Measurements from ENCODE around the gene SQOR. TPM values are rescaled to one million over a fixed set of nuclear protein-coding genes. Genes with fewer than 3 reads are reported as not detected.

Gene SQOR
- polyA plus RNA-seq, 2 of the 4 experiments (the other 2 are of a cell fraction): 33.8 to 71.7 TPM

- ATAC-seq: no peak
- no peak overlapping the region for H3K4me3 ChIP-seq
- FAIRE-seq: no peak
- 68% methylated on average over 2 of the region's 2 CpGs for WGBS (ENCODE audit: missing lambda C conversion rate)
- H3K27ac ChIP-seq: no peak overlapping the region
- no peak for DNase-seq (ENCODE audit: low read depth in 1 of 2, low spot score in 1 of 2)
- POLR2A ChIA-PET: no interaction called here
- H3K9me3 ChIP-seq: no peaks in the 10 kb centered on the region
- CTCF ChIA-PET: interaction anchor here (0.8 to 2.7 kb wide), 3 partner anchors 17 to 165 kb away, joined by 3 to 11 read pairs (median 5); no protein-coding TSS in a partner anchor
- H3K4me2 ChIP-seq: no peak overlapping the region
- peaks cover 6% of the 10 kb centered on the region; the same call in 2 of the 3 replicates for H3K4me1 ChIP-seq
- TF ChIP-seq SREBF2 (IDR thresholded peaks at IDR 0.05): no peak
- no peak for TF ChIP-seq POLR2AphosphoS2 (conservative IDR thresholded peaks at IDR 0.05; ENCODE audit: low read length)
- no peak for TF ChIP-seq MYC (IDR thresholded peaks at IDR 0.05; ENCODE audit: borderline replicate concordance, low read length)
- TF ChIP-seq JUNB (IDR thresholded peaks at IDR 0.05): no peak
- no peak for TF ChIP-seq ELK1 (IDR thresholded peaks at IDR 0.05; ENCODE audit: low read depth, low read length)
- no peak for TF ChIP-seq CTCF (IDR thresholded peaks at IDR 0.05)
- TF ChIP-seq CBX8 (IDR thresholded peaks at IDR 0.05): no peak
- TF ChIP-seq ZFP36 (IDR thresholded peaks at IDR 0.05; ENCODE audit: borderline replicate concordance, partially characterized antibody): no peak
- no peak for TF ChIP-seq BHLHE40 (IDR thresholded peaks at IDR 0.05; ENCODE audit: low read depth, low read length)
- no peak for TF ChIP-seq USF2 (IDR thresholded peaks at IDR 0.05)
Observed at GRCh38 chr15:45594319-45594718, 40.5 kb upstream of the SQOR start.

DNA sequence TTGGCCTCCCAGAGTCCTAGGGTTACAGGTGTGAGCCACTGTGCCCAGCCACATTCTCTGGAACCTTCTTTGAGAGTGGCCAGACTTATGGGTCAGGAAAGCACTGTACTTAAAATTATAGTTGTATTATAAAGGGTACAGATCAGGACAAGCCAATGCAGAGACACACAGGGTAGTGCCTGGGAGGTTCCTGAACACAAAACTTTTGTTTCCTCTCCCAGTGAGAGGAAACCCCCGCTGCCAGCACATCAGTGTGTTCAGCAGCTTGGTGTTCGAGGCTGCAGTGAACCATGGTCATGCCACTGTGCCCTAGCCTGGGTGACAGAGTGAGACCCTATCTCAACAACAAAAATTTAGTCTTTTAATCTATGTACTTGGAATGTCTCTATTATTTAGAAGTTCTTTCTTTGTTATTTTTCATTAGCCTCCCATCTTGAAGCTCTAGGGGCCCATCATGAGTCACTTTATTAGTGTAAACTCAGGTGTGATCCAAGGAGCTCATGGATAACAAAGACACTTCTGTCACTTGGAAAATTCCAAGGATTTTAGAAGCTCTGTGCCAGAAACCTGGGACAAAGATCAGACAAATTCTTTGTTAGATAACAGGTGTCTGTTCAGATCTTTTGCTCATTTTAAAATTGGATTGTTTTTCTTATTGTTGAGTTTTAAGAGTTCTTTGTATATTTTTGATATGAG lies 39.8 kb upstream of the SQOR start:
- WGBS (ENCODE audit: missing lambda C conversion rate): 92% methylated on average over 2 of the region's 2 CpGs
- no peak for DNase-seq (ENCODE audit: low read depth in 1 of 2, low spot score in 1 of 2)
- no peak for ATAC-seq
- CTCF ChIA-PET: interaction anchor here (0.8 to 2.7 kb wide), 3 partner anchors 17 to 165 kb away, joined by 3 to 11 read pairs (median 5); no protein-coding TSS in a partner anchor
- Histone ChIP-seq H3K9me3 (no peaks in the 10 kb centered on the region), H3K4me3 (no peak overlapping the region), H3K4me1 (no peaks in the 10 kb centered on the region), H3K4me2 (no peak overlapping the region), H3K27ac (no peak overlapping the region)
- POLR2A ChIA-PET: no interaction called here
- FAIRE-seq: no peak
- TF ChIP-seq POLR2AphosphoS2 (conservative IDR thresholded peaks at IDR 0.05; ENCODE audit: low read length) (no peak), HOXB13 (CRISPR knock-in tag; IDR thresholded peaks at IDR 0.05; ENCODE audit: low read depth) (no peak), E2F6 (IDR thresholded peaks at IDR 0.05; ENCODE audit: borderline replicate concordance, low read depth) (no peak), MAZ (IDR thresholded peaks at IDR 0.05; ENCODE audit: borderline replicate concordance, low read depth, low read length) (no peak), RAD21 (conservative IDR thresholded peaks at IDR 0.05 in 1 of 2, IDR thresholded peaks at IDR 0.05 in 1 of 2) (no peak), MAFK (IDR thresholded peaks at IDR 0.05; ENCODE audit: partially characterized antibody) (no peak), HOXA7 (CRISPR knock-in tag; IDR thresholded peaks at IDR 0.05) (no peak)

DNA sequence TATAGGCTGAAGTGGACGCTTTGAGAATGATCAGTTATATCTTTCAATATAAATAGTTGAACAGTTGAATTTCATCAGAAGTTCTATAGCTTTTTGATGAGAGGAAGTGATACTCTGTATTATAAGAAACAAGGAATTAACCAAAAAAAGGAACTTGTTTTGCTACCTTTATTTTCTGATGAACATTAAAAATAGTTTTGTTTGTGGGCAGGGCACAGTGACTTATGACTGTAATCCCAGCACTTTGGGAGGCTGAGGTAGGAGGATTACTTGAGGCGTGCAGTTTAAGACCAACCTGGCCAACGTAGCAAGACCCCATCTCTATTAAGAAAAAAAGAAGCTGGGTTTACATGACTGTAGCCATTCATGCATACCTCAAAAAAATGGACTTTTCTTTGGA lies 30.9 kb upstream of the SQOR start:
- DNase-seq (ENCODE audit: low read depth in 1 of 2, low spot score in 1 of 2): no peak
- no peak for TF ChIP-seq TP53 (CRISPR knock-in tag; IDR thresholded peaks at IDR 0.05)
- no peak for TF ChIP-seq CHD2 (IDR thresholded peaks at IDR 0.05; ENCODE audit: low read length, partially characterized antibody)
- no peak for TF ChIP-seq FOSL2 (IDR thresholded peaks at IDR 0.05)
- no peak for TF ChIP-seq FOSL2 (CRISPR knock-in tag; IDR thresholded peaks at IDR 0.05)
- Histone ChIP-seq H3K4me1 (no peaks in the 10 kb centered on the region), H3K4me2 (no peak overlapping the region), H3K4me3 (no peak overlapping the region), H3K9me3 (no peaks in the 10 kb centered on the region), H3K27ac (no peak overlapping the region)
- ChIA-PET CTCF (interaction anchor here (1.0 to 1.7 kb wide), 4 partner anchors 8 to 146 kb away, joined by 4 to 8 read pairs (median 5); no protein-coding TSS in a partner anchor), POLR2A (no interaction called here)
- no peak for ATAC-seq
- WGBS (ENCODE audit: missing lambda C conversion rate): 90% methylated on average over 3 of the region's 3 CpGs
- FAIRE-seq: no peak
